Cerebellar nuclear complex (tissue), 1 donor: ENCODE measurements around the gene LHFPL2.

Experiments used
- DNase-seq, 2 experiments: peaks; one replicate each; lab custom pipeline; 2025; lab: John Stamatoyannopoulos, UW

The LHFPL2 gene

DNA sequence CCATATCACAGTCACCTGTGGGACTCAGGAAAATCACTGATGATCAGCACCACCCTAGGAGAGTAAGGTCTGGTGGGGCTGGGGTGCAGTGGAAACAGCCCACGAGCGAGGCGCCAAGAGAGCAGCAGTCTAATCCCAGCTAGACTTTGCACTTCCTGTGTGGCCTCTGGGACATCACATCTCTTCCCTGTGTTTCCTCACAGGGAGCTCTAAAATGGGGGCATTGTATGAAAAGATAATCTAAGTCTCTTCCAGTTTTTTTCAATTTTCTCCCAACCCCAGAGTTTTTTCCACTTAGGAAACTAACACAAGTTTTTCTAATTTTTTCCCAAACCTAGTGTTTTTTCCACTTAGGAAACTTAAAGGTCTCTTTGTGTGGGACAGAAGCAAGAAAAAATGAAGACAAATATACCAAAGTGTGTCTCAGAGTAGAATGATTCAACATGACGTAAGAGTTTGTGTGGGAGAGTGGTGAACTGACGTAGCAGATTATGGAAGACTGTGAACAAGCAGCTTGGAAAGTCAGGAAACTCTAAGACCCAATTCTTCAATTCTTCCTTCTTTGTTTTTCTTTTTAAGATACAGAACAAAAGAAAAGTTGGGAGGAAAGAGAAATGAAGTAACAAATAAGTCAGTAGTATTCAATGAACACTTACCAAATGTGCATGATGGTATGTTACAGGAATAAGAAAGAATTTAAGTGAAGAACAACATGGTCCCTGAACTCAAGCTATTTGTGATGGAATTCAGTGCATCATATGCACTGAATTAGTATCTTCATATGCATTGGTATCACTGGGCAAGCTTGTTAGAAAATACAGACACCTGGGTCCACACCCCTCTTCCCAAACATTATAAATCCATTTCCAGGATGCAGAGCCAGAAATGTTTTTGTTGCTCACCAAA is 51.3 kb downstream of the LHFPL2 start:
- DNase-seq: no peak

DNA sequence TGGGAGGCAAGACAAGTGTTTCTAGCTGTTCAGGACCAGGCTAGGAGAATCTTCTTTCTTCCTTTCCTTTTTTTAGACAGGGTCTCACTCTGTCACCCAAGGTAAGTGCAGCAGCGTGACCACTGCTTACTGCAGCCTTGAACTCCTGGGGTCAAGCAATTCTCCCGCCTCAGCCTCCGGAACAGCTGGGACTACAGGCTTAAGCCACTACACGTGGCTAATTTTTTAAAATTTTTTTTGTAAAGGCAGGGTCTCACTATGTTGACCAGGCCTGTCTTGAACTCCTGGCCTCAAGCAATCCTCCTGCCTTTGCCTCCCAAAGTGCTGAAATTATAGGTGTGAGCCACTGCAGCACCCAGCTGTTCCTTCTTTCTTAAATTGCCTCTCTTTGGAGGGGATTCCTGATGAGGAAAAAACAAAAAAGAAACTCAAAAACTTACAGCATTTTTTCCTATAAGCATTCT is 53.1 kb downstream of the LHFPL2 start:
- DNase-seq: no peak

DNA sequence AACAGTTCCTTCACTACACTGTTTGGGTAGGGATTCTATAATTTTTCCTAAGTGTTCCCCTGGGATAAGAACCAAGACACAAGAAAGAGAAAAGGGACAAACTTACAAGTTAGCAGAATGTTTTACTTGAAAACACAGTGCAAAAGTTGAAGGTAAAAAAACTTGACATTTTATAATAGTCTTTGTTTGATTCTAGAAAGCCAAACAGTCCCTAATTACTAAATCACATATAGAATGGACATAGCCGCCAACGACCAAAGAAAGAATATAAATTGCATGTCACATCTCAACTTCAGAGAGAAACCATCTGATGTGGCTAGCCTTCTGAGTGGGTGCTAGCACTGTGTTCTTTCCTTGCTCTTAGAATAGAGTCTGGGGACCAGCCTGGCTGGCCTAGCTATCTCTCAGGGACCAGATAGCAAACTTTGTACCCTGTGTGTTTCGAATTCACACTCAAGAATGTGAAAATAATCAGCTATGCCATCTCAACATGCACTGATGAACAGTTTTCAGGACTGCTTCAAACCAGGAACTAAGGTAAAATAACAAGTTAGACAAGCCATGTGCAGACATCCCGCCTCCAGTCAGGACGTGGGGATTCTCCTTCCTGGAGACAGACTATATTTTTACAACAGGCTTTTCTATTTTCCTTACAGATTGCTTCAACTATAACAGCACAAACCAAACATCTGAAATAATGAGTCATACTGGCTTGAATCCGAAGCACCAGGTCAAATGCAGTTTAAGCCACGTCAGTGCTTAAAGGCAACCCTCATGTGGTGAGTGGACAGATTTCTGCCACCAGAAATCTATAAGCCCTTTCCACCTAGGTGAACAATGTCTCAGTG is 53.7 kb downstream of the LHFPL2 start:
- no peak for DNase-seq

DNA sequence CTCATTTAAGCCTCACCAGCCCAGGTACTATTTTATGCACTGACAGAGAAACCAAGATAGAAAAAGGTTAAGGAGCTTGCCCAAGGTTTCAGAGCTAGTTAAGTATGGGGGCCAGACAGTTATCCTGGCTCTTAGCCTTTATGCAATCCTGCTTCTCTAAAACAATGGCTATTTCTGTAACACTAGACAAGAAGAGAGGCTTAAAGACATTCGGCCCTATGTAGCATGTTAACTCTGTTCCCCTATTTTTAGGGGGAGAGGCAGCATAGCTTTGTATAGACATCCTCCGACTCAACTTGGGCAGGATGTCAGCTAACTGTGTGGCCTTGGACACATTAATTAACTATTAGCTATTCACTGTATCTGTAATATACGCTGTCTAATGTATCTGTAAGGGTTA is 54.6 kb downstream of the LHFPL2 start:
- DNase-seq: no peak

DNA sequence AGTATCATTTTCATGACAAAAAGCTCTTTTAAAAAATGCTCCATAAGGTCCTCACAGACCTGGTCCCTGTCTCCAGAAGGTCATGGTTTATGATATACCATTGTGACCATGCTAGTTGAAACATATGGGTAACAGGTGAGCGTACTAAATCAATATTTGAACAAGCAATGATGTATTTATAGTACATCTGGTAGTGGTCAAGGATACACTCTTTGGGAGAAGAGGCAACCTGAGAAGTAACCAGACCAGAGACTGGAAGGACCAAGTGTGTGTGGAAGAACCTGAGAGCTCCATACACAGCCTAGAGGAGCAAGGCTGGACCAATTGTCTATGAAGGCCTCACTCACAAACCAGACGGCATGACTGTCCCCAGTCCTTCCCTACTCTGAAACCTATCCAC is 55.1 kb downstream of the LHFPL2 start:
- DNase-seq: no peak

DNA sequence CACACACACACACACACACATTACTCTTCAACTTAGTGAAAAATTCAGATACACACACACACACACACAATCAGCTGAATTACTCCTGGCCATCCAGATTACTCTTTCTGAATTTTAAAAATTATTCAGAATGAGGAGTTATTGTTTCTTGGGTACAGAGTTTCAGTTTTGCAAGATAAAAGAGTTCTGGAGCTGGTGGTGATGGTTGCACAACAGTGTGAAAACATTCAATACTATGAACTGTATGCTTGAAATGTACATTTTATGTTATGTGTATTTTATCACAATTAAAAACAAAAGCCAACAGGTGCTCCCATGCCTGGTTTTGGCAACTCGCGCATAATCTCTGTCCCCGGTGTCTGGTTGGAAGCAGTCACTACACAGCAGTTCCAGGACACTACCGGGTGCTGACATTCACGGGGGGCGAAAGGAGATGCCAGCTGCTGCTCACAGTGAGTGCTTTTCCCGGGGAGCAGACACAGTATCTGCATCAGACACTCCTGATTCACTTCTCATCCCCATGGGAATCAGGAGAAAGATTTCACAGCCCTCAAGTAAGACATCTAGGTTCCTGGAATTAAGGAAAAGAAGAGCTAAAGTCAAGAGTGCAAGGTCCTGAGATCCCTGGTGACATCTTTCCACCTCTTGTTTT is 55.7 kb downstream of the LHFPL2 start:
- DNase-seq: no peak

DNA sequence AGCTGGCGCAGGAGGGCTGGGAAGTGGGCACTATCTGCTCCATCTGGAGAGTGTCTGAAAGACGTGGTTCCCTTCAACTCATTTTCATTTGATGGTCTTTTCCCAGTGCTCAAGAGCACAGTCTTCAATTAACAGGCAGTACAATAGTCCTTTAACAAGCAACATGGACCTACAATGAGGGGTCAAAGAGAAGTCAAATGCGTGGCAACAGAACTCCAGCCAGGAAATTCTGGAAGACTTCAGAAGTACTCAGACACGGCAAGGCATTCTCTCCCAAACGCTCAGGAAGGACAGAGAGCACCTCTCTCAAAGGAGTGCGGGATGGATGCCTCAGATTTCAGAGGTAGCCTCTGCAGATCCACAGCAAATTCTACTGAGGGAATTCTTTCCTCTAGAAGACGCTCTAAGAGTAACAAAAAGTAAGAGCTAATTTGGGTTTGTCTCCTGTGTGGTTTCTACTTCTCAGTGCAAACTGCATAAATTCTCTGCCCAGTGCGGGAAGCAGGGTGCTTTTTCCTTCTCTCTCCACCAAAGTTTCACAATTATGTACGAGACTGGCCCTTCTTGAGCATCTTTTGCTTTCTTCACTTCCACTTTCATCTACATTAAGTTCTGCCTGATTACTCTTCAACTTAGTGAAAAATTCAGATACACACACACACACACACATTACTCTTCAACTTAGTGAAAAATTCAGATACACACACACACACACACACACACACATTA is 56.4 kb downstream of the LHFPL2 start:
- no peak for DNase-seq

DNA sequence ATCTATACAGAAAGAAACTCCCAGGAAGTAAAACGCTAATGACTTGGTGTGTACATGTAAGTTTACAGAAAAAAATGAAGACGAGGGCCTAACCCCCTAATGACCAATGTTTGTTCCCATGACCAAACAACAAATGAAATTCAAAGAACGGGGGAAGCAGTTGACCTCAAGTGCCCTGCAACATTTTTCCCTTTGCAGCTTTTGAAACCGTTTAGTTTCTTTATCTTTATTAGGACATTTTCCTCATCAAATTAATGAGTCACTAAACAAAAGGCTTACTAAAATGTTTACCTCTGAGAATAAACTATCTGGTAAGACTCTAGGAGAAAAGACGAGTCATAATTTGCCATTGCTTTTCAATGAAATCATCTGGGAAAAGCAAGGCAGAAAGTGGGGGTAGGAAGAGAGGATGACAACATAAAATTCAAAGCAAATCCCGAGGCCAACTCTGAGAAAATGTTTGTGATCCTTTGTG is 57.4 kb downstream of the LHFPL2 start:
- DNase-seq: no peak

DNA sequence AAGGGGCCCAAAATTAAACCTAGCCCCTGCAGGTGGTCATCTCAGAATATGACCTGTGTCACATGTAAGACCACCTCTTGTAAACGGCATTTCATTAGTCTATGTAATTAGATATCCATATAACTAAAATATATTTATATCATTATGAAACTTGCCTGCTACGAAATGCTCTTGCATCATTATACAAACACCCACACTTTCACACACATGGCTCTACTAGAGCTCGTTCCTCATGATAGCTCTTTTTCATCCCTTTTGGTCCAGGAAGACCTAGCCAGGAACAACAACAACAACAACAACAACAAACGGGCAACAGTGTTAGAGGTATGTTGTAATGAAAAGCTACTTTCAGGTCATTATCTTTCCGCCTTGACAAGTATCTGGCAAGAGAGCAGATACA is 58.6 kb downstream of the LHFPL2 start:
- no peak for DNase-seq

DNA sequence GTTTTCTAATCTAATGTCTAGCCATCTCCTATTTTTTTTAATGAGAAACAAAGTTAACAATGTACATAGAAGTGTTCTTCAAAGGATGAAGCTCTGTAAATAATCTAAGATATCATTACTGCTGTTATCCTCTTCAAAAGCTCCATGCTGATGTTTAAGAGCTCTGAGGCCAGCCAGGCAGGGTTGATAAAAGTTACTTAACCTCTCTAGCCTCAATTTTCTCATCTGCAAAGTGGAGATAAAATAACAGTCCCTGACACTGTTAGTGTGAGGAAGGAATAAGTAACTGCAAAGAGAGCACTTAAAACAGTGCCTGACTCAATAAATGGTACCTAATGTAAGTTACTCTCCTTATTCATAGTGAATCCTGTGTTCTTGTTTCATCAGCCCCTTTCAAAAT is 60.1 kb downstream of the LHFPL2 start:
- no peak for DNase-seq

DNA sequence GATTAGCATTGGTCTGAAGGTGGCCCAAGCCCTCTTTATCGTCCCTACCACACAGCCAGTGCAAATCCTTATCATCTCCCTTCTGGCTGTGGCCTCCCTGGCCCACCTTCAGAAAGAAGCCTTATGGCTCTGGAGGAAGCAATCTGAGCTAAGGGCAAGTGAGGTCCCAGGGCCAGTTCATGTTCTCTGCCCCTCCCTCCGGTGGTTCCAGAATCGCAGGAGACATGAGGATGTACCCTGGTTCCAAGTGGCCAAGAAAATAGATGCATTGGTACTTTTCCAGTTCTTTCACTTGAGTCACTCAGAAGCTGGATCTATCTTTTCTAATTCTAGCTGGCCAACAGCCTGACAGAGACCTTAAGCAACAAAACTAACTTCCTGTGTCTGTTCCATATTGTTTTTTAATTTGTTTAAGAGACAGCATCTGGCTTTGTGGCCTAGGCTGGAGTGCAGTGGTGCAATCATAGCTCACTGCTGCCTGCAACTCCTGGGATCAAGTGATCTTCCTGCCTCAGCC is 60.7 kb downstream of the LHFPL2 start:
- DNase-seq: no peak

DNA sequence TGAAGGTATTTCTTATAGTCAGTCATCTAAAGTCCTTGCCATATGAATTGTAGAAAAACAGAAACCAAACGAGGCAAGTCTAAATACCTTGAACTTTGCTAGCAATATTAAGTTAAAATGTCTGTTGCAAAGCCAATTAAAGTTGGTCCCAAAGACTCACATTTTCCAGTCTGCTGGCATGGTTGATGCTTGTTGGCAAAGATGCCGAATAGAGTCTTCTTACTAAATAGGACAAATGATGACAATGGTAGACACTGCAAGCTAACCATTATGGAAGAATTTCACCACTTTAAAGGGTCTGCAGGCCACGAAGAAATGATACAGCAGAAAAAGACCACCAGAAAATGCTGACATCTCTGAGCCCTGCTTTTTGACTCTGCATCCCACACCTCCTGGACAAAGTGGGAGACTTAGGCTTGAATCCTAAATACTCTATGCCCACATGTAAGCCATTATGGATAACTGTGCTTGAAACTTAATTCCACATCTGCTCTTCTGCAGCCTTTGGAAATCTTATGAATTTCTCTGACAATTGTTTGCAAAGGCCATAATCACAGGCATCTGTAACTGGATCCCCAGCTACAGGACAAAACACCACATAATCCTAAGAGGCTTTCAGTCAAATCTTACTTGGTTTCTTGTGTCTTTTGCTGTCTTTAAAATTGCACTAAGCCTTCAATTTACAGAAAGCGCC is 61.3 kb downstream of the LHFPL2 start:
- no peak for DNase-seq

DNA sequence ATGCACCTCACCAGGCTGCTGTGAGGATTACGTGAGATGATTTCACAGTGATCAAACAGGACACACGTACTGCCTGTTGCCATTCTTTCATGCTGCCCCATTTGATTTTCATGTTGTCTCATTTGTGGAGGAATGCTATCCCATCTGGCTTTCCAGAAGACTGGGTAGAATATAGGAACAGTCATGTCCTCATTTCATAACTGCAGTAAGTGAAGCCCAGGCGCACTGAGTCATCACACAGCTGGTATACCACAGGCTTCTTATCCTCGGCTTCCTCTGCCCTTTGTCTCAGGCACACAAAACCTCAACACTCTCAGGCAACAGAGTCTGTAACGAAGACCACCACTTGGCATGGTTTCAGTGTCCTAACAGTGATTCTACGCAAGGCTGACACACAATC is 62.3 kb downstream of the LHFPL2 start:
- DNase-seq: no peak

DNA sequence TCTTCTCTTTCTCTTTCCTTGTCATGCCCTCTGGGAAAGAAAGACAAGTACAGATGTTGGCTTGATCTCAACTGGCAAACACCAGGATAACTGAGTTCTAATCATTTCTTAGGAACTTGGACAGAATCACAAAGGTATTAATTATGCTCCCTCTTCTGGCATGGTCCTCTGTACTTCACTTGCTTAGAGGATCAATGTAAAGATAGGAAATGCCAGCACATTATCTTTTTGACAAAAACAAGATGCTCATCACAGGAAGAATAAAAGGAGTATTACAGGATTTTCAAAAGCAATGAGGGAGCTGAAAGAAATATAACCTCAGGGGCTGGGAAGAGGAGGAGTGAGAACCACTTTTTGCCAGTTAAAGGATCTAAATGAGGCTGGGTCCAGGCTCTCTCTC is 70.6 kb downstream of the LHFPL2 start:
- DNase-seq: no peak

DNA sequence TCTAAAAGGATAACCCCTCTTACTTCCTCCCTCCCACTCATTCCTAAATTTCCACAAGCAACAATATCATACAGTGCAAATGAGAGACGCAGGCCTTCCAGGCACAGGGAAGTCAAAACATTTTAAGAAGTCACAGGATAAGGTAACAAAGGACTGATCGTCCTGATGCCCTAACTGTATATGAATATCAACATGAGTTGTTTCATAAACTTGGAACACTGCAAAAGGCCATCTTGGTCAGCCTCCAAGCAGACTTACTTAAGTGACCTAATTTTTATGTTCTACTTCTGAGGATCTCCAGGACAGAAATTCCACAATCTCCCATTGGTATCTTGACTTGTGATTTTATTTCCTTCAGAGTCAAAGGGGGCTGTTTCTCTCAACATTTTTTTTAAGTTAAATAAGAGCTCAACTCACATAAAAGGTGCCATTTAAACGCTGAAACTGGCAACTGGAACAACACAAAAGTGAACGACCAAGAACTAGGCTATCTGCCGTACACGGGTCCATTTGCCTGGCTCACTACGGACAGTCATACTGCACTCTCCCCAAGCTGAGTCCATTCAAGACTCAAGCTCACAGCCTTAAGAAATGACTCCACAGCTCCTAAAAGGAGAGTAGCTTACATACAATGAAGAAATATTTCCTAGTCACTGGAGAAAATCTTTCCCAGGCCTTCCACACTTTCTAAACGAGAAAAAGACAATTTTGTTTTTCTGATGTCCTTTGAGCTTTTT is 71.3 kb downstream of the LHFPL2 start:
- no peak for DNase-seq

DNA sequence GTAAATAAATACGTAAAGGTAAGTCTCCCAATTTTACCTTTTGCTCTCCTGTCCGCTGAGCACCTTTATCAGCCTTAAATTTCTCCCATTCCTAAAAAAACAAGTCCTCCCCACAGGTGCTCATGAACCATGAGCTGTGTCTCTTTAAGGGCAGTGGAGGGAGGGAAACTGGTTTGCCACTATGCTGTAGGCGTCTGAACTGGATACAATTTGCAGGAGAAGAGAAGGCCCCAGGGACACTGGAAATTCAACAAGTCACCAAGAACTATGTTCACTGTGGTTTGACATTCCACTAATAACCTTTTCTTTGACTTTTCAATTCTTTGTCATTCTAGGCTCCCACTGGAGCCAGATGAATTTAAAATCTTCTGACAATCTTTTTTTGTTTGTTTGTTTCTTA is 72.2 kb downstream of the LHFPL2 start:
- DNase-seq: no peak

DNA sequence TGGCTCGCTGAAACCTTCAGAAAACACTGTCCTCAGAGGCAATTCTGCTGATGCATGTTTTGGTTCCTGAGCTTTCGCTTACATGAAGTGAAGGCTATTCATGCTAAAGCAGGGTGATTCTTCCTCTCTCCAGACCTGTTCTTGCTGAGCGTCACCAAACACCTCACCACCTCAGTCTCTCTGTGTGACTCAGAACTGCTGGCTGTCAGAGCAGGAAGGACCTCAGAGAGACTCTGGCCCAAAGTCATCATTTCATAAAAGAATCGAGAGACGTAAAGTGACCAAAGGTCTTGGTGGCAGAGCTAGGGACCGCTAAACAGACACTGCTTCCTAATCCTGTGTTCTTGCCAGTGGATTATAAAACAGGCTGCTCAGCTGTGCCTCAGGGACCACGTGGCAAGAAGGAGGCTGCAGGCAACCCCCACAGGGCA is 73.8 kb downstream of the LHFPL2 start:
- no peak for DNase-seq

DNA sequence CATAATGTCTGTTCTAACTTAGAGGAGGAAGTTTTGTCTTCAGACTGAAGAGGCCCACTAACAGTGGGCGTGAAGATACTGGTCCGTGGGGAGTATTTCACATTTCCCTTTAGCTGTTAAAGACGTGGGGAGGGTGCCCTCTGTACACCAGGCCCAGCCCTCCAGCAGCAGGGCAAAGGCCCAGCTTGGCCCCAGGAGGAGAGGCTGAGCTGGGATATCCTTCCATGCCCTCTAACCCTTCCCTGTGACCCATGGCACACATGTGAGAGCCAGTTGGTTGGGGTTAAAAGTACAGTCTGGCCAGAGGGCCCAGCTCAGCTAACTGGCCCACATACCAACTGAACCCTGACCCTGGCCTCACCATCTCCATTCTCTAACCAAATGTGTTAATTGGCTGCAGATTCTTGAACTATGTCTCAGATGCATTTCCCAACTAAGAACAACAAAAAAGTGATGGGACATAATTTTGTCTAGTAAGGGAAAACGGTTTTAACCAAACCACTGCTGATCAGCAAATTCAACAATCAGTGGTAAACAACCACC is 74.4 kb downstream of the LHFPL2 start:
- no peak for DNase-seq

DNA sequence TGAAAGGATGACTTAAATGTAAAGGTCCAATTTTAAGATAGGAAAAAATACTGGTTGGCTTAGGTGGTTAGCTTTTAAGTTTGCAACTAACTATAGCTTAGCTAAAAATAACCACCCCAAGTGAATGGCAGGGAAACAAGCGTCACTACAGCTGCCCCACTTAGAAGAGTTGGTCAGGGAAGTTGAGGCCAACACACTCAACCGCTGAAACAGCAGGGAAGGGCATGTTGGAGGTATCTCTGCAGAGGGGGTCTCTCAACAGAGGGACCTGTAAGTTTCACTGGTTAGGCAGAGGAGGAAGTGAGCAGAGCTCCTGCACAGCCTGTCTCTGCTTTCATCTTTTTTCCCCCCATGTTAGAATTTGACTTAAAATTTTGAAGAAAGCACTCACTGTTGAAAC is 75.3 kb downstream of the LHFPL2 start:
- no peak for DNase-seq

DNA sequence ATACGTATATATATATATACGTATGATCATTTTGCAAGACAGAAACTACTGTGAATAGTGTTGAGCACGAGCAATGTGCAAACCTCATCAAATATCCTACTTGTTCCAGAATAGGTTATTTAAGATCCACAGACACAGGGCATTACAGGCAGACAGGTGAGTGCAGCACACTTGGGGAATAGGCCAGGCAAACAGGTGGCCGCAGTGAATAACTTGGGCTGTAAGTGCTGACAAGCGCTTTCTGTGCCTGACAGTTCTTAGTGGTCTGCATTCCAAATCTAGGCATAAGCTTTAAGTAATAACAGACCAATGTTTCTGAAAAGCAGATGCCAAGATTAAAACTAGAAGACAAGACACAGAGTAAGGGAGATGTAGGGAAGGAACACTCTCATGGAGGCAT is 77.9 kb downstream of the LHFPL2 start:
- DNase-seq: no peak
